GM19372 (cell line): ENCODE results near the gene FAM32A.

Source experiments
- ATAC-seq: cut with Tn5 transposase; IDR thresholded peaks from one replicate; pipeline ENCODE4 v1.9.1; 2021; ENCODE audit warnings: mild to moderate bottlenecking, low read depth, moderate library complexity; ENCODE audit not compliant: unreplicated experiment

FAM32A gene

DNA sequence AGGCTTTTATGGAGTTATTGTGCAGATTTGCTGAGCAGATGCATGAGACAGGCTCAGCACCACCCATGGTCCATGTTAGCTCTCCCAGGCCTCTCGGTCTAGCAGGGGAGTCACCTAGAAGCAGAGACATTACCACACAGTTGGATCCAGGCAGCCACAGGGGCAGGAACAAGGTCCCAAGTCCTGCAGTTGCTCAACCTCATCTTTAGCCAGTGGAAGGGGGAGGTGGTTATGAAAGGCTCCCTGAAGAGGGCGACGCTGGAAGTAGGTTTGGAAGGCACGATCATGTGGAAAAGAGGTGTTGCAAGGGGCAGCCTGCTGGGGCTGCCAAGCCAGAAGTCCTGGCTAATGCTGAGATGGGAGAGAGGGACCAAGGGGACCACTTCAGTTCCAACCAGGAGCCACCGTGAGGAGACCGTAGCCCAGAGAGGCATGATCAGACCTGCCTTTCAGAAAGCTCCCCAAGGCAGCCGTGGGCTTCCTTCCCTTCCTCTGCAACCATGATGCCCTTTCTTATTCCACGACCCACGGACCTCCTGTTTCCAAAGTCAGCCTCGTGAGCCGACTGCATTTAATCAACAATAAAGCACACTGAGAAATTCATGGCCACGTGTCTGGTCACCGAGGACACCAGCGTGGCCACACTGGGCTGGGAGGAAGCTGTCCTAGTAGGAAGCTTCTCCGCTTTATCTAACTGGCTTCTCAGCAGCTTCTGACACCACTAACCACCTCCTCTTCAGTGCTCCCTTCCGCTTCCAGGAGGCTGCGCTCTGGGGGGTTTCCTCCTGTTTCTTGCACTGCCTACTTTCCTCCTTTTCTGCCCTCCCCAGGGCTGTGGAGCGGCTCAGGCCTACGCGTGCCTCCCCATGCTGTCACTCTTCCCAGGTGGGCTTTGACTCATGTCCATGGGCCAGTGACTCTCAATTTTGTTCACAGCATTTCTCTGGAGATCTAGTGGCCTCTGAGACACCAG lies 15.1 kb downstream of the FAM32A start:
- no peak for ATAC-seq

DNA sequence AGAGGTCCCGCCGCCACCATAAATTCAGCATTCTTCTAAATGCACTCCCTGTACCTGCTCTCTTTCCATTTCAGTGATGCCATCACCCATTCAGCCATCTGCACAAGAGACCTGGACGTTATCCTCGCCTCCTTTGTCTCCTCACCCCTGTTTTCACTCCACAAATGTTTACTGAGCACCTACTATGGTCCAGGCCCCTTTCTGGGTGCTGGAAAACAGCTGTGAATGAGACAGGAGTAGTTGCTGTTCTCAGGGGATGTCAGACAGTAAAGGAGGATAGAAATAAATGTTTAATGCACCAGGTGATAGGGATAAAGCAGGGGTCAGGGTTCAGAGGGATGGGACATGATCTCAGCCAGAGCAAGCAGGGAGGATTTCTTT lies 15.8 kb downstream of the FAM32A start:
- ATAC-seq, result no peak

DNA sequence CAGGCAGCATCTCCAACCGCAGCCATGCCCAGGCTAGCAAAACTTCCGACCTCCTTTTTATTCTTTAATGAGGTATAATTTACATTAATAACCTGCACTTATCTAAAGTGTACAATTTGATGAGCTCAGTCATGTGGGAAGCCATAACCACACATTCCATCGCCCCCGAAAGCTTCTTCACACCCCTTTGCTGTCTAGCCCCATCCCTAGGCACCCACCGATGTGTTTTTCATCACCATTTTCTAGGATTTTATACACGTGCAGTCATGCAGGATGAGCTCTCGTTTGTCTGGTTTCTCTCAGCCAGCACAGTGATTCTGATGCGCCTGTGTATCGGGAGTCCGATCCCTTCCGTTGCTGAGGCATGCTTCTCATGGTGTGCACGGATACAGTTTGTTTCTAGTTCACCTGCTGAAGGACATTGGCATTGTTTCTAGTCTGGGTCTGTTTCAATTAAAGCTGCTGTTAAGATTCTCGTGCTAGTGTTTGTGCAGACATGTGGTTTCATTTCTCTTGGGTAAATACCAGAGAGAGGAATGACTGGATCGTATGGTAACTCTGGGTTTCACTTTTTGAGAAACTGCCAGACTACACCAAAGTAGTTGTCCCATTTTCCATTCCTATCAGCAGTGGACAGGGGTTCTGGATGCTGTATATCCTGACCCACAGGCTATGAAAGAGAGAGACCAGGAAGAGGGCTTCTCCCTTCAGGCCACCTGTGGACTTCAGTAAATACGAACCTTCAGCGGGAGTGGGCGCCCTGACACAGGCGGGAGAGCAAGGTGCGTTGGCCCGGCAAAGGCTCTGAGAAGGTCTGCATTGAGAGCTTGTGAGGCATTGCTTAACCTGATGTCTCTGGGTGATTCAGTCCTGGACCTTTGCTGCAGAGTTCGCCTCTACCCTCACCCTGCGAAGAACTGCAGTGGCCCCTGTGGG lies 17.4 kb downstream of the FAM32A start:
- ATAC-seq, result no peak

DNA sequence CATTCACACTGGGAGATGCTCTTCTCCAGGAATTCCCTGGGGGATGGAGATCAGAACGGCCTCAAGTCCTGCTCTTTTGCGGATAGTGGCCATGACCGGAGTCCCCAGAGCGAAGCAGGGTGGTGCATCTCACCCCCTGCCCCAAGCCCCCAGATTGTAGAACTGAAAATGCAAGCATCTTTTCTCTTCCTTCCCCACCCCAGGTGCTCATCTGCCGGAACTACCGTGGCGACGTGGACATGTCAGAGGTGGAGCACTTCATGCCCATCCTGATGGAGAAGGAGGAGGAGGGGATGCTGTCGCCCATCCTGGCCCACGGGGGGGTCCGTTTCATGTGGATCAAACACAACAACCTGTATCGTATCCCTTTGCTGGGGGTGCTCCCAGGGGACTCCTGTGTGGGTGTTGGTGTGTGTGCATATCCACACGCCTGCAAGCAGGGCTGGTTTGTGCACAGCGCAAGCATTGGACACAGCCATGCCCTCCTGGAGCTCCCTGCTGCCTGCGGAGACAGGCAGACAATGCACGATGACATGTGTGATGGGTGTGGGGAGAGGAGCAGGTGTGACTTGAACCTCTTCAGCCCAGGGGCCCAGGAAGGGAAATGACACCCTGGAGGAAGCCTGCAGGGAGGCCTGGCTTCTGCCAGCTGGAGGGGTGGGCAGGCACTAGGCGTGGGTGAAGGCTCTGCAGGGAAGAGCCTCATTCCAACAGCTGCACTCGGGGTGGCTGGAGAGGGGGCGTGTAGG lies 18.2 kb downstream of the FAM32A start:
- no peak for ATAC-seq

DNA sequence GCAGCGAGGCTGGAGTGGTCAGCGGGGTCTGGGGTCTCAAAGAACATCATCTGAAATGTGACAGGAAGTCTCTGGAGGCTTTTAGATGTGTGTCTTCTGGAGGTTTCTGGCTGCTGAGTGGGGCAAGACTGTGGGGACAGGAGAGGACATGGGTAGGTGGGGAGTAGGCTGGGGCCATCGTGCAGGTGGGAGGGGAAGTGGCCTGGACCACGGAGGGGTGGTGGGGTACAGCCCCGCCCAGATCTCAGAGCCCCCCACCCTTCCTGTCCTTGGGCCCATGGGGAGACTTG lies 18.7 kb downstream of the FAM32A start:
- ATAC-seq, result no peak

DNA sequence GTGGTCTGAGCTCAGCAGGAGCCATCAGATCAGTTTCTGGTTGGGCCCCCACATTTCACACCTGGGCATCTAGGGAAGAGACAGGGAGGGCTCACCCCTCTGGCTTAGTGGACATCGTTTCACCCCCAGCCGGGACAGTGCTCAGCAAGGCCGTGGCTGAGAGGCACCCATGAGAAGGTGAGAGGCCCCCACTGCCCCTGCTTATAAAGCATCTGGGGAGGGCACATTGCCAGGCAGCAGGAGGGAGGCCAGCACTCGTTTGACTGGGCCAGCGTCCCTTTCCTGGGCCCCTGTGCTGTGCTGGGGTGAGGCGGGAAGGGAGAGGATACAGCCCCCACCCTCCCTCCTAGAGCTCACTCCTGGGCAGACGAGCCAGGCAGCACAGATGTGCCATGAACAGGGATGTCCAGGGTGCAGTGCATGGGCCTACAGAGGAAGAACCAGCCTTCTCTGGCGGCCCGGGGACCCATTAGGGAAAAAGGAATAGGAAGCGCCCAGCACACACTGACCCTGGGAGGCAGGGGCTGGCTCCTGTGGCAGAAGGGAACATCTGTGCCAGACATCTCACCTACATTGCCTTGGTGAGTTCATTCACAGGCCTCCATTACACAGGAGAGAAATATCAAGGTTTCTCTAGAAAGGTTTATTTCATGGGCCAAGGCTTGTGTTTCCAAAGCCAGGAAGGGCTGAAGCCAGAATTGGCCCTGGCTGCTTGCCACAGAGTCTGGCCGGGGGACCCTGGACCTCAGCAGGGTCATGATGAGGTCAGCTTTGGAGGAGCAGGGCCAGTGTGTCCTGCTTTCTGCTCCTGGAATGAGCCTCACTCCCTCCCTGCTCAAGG lies 20.2 kb downstream of the FAM32A start:
- ATAC-seq, result no peak

DNA sequence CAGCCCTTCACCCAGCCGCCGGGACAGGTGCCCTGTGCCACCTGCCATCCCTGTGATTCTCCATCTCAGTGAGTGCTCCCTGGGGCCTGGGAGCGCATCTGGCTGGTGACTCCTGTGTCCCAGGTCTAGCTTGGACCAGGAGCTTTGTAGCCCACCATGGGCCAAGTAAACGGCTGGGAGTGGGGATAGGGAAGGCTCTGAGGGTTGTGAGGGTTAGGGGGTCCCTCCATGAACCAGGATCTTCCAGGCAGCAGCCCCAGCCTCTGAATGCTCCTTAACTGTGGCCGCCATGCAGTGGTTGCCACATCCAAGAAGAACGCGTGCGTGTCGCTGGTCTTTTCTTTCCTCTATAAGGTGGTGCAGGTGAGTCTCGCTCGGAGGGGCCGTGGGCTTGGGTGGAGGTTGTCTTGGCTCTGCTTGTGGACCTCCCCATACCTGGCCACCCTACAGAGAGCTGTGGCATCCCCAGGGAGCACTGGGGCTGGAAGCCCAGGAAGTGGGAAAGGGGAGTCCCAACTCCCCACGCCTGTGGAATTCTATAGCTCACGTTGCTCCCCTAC lies 20.9 kb downstream of the FAM32A start:
- no peak for ATAC-seq

DNA sequence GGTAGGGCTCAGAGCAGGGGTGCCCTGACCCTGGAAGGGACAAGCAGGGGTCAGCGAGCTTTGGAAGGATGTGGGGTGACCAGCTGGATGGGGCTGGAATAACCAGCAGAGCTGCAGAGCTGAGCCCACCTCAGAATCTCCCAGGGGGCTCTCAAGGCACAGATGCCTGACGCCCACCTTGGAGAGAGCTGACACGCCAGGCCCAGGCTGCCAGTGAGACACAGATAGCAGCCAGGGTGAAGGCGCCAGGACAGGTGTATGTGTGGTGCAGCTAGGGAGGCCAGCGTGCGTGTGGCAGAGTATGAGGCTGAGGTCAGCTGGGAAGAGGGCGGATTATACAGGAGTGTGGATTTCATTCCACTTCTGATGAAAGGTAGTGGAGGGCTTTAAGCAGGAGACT lies 21.4 kb downstream of the FAM32A start:
- ATAC-seq, result no peak

DNA sequence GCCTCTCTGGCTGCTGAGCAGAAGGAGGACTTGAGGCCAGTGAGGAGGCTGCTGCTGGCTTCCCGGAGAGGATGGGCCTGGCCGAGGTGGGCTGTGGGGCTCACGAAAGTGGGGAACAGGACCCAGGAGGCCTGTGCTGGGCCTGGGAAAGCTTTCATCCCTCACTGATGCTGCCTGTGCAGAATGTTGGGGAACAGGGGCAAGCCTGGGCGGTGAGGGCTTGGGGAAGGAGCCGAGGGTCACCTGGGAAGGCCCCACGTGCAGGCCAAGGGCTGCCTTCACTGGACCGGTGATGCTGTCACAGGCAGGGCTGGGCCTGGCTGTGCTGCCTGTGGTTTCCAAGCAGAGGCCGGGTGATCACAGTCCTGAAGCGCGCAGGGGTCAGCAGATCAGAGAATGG lies 21.9 kb downstream of the FAM32A start:
- no peak for ATAC-seq

DNA sequence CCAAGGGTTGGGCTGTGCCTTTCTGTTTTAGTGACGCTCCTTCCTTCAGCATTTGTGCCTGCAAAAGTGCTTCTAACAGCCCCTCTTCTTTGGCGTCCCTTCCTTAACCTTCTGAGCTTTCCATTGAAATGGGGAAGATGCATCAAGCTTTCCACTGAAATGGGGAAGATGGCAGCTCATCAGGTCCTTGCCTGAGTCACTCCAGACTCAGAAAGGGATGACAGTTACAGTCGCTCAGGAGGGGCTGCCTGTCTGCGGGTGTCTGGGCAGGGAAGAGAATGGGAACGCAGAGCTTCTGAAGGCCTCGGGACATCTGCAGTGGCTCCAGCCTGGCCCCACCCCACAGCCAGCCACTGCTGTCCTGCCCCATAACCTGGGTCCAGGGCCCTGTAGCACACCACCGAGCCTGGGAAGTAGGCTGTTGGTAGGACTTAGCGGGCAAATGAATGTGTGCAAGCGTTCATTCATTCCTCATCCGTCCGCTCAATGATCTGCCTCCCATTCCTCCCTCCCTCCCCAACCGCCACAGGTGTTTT lies 22.3 kb downstream of the FAM32A start:
- no peak for ATAC-seq

DNA sequence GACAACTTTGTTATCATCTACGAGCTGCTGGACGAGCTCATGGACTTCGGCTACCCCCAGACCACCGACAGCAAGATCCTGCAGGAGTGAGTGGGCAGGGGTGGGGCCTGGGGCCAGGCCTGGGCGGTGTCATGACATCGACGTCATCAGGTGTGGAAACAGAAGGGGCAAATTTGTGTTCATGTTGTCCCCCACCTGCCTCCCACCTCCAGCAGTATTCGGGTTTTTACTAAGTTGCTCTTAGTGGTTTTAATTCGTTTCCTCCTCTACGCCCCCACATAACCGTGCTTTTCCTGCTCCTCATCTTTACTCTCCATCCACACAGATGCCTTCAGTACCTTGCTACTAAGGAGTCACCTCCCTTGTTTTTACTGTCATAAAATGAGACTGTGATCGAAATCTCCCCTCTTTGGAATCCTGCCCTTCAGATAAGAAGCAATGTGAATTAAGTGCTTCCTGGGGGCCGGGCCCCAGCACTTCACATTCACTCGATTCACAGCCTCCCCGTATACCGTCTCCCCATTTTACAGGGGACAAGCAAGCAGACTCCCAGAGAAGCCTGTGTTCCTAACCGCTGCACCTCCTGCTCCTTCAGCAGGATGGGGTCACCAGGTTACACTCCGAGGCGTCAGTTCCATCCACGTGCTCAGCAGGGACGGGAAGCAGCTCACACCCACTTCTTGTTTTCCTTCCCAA lies 23.0 kb downstream of the FAM32A start:
- no peak for ATAC-seq

DNA sequence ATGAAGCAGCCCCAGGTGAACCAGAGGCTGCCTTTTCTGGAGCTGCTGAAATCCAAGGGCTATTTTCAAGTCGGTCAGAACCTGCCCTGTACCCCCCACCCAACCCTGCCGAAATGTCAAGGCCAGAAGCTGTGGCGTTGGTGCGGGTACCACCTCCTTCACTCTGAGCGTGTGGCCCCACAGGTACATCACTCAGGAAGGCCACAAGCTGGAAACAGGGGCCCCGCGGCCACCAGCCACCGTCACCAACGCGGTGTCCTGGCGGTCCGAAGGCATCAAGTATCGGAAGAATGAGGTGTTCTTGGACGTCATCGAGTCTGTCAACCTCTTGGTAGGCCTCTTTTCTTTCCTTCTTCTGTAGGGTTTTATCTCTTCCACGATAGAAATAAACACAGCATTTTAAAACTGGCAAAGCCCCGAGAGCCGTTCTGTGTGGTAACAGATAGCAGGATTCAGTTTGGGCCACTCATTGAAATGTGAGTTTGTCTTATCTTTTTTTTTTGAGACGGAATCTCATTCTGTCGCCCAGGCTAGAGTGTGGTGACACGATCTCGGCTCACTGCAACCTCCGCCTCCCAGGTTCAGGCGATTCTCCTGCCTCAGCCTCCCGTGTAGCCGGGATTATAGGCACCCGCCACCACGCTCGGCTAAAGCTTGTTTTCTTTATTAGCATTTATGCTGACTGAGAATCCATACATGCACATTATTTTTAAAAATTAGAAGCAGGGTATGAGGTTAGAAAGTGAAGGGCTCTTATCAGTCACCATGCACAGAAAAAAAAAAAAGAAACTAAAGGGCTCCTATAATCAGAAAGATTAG lies 23.8 kb downstream of the FAM32A start:
- no peak for ATAC-seq

DNA sequence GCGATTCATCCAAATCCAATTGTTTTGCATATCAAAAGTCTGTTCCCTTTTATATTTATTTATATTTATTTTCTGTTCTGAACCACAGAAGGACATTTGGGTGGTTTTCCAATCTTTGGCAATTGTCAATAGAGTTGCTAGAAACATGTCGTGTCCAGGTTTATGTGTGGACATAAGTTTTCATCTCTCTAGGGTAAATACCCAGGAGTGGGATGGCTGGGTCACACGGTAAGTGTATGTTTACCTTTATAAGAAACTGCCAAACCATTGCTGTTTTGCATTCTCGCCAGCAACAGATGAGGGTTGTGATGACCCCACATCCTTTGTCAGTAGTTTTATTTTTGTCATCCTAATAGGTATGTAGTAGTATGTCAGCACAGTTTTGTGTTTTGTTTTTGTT lies 25.0 kb downstream of the FAM32A start:
- no peak for ATAC-seq

DNA sequence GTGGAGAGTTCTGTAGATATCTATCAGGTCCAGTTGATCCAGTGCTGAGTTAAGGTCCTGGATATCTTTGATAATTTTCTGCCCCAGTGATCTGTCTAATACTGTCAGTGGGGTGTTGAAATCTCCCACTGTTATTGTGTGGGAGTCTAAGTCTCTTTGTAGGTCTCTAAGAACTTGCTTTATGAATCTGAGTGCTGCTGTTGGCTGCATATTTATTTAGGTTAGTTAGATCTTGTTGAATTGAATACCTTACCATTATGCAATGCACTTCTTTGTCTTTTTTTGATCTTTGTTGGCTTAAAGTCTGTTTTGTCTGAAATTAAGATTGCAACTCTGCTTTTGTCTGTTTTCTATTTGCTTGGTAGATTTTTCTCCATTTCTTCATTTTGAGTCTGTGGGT lies 27.9 kb downstream of the FAM32A start:
- no peak for ATAC-seq

DNA sequence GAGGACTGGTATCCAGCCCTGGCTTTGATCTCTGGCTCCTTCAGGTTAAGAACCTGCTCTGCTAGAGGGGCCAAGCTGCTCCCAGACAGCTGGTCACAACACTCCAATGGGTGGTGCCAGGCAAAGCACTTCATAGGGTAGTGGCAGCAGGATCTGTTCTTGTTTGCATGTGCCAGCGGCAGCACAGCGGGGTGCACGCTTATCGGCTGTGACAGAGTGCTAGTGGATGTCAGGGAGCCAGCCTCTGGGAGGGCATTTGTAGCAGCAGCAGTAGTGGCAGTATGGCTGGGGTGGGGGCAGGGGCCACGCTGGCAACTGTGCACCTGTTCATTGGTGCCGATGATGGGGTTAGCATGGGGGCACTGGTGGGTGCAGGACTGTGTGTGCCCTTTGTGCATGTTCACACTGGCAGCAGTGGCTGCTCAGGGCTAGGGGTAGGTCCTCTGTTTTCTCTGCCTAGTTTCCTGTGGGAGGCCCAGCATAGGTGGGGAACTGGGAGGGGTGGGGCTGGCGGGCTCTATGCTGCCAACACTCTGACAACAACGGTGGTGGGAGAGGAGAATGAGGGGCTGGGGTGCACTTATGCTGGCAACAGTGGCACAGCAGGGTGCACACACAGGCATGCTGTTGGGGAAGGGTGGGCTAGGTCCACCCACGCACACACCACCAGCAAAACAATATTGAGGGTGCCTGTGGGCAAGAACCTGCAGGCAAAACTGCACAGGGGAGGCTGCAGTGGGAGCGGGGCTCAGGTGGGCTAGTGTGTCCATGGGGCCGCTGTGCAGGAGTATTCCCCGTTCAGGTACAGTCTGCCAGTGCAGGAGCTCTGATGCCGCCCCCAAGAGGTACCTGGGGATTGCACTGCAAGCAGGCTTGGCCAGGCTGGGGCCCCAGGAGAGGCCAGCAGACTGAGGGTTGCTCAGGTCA lies 31.8 kb downstream of the FAM32A start:
- no peak for ATAC-seq

DNA sequence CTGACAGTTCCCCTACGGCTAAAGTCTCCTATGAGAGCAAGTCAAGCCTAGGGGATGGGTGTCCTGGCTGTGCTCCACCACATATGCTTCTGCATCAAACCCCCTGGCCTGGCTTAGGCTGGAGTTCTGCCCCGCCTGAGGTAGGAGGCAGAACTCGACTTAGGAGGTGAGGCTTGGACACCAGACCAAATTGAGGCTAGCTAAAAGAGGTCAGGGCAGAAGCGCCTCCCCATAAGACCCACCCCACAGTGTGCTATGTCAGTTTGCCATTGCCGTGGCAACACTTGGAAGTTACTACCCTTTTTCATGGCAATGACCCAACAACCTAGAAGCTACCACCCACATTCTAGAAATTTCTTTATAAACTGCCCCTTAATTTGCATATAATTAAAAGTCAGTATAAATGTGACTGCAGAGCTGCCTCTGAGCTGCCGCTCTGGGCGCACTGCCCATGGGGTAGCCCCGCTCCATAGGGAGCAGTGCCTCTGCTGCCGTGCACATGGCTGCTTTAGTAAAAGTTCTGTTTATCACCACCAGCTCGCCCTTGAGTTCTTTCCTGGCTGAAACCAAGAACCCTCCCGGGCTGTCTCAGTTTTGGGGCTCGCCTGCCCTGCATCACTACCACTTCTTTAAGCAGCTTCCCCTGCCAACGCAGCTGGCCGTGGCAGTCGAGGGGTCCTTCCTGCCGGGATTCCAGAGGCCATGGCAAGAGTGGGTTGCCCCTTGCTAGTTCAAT lies 32.7 kb downstream of the FAM32A start:
- no peak for ATAC-seq
